SH-SY5Y (cell line): ENCODE data around the gene PSPN.

Experiments used
- GATA2 ChIP-seq: IDR thresholded peaks from 2 replicates; pipeline ENCODE4 v1.6.1; 2011; ENCODE audit warnings: mild to moderate bottlenecking, low read depth, low read length
- GATA3 ChIP-seq: IDR thresholded peaks from 2 replicates; pipeline ENCODE4 v1.6.1; 2011; ENCODE audit warnings: low read depth, mild to moderate bottlenecking, low read length, moderate library complexity

Gene PSPN

DNA sequence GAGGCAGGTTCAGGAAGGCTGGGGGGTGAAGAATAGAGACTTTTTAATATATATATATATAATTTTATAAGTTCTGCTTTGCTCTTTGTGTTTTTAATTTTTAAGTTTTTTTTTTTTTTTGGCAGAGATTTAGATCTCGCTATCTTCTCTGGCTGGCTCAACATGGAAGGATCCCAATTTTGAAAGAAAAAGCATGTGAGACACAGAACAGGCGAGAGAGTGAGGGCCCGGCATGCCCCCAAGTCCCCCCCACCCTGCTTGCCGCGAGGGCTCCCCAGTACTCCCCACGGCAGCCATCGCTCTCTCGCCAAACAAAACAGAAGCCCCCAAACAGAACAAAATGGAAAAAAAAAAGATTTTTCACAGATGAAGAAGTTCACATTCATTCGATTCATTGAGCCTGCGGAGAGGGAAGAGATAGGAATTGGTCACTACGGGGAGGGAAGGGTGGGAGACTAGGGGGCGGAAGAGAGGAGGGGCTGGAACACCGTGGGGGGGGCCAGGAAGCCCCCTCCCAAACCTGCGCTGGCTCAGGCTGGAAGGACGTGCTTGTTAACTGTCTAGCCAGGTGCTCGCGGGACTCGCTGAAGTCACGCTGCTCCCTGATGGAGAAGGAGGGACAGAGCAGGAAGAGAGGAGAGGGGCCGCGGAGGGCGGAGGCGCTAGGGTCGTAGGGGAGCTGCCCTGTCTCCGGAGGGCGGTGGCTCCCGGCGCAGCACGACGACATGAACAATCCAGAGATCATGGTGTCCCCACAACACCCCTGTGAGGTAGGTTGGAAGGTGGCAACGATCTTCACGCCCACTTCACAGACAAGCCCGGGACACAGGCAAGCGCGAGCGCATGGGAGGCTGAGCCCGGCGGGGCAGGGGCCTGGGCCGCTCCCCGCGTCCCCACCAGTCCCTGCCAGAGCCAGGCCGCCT, 38.2 kb upstream of the PSPN start:
- TF ChIP-seq GATA2 = no peak
- TF ChIP-seq GATA3 = no peak

DNA sequence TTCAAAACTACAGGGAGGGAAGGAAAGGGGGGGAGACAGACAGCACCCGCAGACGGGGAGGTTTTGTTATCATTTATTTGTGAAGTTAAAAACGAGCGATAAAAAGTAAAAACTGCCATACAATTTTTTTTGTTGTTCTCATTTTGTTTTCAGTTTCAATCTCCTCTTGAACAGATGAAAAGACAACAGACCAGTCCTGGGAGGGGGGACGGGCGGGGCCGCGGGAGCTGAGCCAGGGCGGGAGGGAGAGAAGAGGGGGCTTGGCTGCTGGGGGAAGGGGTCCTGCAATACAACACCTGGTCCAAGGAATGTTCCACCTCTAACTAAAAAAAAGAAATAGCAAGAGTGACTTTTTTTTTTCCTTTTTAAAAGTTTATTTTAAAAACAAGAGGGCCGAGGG, 37.6 kb upstream of the PSPN start:
- no peak for TF ChIP-seq GATA2
- TF ChIP-seq GATA3 = no peak

DNA sequence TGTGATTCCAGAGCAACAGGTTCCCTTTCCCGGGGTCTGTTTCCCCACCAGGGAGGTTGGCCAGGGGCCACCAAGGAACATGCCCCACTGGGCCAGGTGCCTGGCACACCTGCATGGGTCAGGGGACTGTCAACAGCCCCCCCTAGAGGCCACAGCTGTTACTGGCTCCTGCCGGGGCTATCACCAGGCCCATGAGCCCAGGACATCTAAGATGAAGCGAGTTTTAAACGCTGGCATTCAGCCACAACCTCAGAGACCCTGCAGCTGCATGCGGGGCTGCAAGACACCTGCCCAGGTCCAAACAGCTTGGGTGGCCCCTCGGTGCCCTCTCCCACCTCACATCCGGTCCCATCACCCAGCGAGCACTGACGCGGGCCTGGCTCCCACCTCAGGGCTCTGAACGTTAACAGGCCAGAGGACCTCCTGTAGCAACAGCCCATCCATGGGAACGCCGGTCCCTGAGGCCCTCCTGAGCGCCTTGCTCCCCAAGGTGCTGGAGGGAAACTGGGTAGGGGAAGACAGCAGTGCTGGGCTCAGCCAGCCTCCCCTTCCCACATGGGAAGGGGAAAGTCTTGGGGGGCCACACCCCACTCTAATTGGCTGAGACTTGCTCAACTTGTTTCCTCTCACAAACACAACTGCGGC, 36.8 kb upstream of the PSPN start:
- TF ChIP-seq GATA2 (no peak), GATA3 (no peak)

DNA sequence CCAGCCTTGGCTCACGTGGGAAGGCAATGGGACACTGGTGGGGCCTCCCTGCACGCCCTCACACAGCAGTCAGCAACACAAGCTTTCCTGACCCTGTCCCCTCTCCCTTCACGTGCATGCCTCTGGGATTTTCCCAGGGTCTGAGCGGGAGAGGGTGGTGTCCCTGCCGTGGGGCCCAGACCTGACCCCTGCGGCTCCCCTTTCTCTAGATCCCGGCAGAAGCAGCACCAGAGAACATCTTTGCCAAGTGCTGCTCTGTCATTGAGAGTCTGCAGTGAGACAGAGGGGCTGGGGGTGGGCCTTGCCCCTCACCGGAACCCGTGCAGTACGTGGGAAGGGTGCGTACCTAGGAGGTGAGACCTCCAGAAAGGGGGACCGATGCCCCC, 36.3 kb upstream of the PSPN start:
- no peak for TF ChIP-seq GATA3
- no peak for TF ChIP-seq GATA2

DNA sequence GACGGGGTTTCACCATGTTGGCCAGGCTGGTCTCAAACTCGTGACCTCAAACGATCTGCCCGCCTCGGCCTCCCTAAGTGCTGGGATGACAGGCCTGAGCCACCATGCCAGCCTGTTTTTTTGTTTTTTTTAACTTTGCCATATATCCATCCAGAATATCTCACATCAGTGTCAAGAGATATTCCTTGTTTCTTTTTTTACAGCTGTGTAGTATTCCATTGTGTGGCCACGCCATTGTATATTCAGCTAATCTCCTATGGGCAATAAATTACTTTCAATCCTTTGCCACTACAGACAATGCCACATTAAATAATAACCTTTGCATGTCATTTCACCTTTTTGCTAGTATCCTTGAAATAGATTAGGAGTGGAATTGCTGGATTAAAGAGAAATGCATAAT, 33.6 kb upstream of the PSPN start:
- no peak for TF ChIP-seq GATA3
- no peak for TF ChIP-seq GATA2

DNA sequence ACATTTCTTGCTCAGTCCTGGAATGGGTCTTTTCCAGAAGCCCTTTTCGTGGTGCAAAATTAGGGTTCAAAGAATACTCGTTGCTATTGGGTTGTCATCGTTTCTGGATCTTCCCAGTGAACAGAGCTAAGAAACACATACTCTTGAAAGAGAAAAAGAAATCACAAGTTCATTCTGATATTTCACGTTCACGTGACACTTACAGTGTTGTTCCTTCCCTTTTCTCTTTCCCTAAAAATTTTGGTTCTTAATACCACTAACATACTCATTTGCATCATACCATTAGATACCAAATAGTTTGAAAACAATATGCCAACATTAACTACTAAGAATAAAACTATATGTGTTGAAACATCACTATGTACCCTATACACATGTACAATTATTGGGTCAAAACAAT, 30.7 kb upstream of the PSPN start:
- TF ChIP-seq GATA3 = no peak
- TF ChIP-seq GATA2 = no peak

DNA sequence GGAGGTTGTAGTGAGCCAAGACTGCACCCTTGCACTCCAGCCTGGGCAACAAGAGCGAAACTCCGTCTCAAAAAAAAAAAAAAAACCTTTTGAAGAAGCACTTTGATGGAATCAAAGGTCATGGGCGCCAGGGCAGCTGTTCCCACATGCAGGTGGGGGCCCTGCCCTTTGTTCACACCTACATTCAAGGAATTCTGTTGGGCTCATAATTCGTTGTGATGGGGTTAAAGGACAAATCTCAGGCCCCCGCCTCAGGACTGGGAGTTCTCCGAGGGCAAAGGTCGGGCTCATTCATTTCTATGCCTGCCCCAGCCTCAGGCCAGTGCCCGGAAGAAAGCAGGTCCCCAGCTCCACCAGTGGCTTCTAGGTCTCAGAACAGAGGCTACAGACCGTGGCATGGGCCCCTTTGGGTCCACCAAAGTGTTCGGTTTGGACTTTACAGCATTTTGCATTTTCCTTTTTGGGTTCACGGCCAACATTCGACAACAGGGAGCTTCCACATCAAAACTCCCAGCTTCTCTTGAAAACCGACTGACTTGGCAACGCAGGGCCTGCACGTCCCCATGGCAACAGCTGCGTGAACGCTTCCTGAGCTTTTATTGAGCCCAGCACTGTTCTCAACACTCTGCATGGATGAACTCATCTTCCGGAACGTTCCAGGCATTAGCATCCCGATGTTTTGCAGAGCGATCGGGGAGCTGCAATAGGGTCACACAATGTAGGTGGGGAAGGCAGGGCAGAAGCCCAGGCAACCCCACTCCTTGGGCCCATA, 27.3 kb upstream of the PSPN start:
- no peak for TF ChIP-seq GATA2
- TF ChIP-seq GATA3 = no peak

DNA sequence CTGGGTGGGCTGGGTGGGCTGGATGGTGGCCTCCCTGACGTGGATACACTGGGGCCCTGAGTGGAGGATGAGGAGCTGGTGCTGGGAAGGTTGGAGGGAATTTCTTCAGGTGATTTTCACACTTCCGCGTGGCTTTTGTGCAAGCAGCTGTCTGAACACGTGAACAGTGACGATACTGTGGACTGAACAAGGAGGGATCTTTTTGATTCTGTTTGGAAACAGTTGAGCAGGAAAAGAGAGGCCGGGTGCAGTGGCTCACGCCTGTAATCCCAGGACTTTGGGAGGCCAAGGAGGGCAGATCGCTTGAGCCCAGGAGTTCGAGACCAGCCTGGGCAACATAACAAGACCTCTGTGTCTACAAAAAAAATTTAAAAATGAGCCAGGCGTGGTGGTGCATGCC, 26.3 kb upstream of the PSPN start:
- no peak for TF ChIP-seq GATA2
- TF ChIP-seq GATA3 = no peak

DNA sequence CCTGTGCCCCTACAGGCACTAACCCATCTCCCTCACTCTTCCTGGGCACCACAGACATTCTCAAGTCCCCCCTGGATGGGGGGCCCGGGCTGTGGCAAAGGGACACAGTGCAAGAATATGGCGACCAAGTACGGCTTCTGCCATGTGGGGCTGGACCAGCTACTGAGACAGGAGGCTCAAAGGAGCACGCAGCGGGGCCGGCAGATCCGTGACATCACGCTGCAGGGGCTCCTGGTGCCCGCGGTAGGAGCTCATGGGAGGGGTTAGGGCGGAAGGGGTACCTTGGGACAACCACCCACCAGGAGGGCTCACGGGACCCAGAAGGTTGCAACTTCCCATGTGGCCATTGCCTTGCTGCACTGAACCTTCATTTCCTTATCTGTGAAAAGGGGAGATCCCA, 20.6 kb upstream of the PSPN start:
- no peak for TF ChIP-seq GATA3
- no peak for TF ChIP-seq GATA2

DNA sequence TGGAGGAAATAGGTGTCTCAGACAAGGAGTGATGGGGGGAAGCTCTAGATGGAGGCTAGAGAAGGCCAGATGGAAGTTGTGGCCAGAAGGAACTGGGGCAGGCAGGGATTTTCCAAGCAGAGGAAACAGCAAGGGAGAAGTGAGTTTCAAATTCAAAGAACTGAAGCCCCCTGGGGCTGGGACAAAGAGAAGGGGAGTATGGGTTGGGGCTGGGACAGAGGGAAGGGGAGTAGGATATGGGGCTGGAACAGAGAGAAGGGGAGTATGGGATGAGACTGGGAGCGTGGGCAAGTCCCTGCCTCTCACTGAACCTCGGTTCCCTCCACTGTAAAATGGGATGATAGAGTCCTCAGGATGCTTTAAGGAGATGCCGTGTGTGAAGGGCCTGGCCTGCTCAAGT, 19.1 kb upstream of the PSPN start:
- TF ChIP-seq GATA2 (no peak), GATA3 (no peak)

DNA sequence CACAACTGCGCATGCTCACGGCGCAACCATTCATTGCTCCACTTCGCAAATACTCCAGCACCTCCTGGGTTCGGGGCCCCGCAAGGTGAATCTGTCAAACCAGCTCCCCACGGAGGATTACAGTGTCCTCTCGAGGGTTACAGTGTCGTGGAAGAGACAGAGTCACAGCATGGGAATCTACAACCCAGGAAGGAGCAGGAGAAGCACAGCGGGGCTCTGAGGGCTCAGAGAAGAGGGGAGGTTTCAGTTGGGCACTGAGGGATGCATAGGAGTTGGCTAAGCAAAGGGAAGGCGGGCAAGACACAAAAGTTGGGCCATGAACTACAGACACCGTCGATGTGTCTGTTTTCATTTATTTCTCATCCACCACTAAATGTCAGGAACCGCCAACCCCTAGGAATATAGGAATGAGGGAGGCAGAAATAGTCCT, 18.3 kb upstream of the PSPN start:
- TF ChIP-seq GATA2 (no peak), GATA3 (no peak)

DNA sequence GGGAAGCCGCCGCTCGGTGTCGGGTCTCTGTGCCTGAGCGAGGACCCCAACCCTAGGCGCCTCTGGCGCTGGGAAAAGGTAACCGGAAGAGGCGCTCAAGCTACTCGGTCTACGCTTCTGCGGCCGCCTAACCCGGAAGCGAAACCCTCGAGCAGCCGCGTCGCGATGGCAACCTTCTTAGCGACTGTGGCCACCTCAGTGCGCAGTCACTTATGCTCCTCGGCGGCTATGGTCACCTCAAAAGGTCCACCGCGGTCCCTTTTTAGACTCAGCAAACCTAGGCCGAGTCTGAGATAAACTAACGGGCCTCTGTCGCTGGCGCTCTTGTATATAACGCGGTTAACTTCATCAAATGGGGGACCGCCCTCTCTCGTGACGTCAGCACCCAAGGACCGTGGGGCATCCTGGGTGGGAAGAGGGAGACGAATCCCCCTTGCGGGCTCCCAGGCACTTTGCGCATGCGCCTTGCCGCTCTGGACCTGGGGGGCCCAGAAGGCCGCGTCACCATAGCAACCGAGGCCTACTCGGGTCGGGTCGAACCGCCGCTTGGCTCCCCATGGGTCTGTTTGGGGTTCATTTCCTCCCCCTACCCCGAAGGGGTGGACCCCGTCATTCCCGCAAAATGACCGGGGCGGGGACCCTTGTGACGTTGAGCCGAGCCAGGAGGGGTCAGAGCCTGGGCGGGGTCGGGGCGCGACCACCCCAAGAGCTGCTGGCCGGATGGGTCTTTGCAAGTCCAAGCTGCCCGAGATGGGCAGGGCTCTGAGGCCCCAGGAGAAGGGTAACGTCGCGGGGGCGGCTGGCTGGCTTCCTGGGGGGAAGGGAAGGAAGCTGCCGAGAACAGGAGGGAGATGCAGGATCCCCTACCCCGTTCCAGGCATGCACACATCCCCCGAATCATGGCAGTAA, 17.6 kb upstream of the PSPN start, which contains the start of gene GTF2F1:
Gene GTF2F1 (minus strand): TSS at position 91 of the 909 bp plus-strand sequence. CDS start 169 bp downstream, outside the sequence.
- no peak for TF ChIP-seq GATA2
- TF ChIP-seq GATA3 = no peak
